ENCODE data around the gene ADCY5.
A peak's percentile ranks its signal among the peaks of the same experiment; 100 is the strongest.

Gene ADCY5

DNA sequence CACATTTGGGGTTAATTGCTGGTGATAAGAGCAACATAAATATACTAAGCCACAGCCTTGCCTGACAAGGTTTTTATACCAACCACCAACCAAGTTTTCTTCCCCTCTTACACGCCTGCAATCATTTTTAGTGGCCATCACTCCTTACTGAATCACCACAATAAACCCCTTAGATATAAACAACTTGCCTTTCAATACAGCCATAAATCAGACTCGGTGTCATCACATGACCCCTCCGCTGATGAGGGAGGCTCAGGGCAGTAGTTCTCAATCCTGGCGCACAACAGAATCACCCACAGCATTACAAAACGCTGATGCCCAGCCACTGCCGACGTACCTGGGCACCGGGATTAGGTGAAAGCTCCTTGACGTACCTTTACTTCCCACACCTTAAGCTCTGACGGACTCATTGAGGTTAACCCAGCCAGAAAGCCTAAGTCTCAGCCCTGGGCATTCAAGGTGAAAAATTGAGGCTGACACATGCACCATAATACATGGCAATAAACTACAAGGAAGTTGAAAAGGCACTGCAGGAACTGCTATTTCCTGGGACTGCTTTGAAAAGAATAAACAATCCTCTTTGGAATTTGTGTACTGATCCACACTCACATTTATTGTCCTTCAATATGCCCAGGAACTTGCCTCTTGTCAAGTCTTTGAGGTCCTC, 17.1 kb downstream of the ADCY5 start (continued):
- TF ChIP-seq, protein P1, sequence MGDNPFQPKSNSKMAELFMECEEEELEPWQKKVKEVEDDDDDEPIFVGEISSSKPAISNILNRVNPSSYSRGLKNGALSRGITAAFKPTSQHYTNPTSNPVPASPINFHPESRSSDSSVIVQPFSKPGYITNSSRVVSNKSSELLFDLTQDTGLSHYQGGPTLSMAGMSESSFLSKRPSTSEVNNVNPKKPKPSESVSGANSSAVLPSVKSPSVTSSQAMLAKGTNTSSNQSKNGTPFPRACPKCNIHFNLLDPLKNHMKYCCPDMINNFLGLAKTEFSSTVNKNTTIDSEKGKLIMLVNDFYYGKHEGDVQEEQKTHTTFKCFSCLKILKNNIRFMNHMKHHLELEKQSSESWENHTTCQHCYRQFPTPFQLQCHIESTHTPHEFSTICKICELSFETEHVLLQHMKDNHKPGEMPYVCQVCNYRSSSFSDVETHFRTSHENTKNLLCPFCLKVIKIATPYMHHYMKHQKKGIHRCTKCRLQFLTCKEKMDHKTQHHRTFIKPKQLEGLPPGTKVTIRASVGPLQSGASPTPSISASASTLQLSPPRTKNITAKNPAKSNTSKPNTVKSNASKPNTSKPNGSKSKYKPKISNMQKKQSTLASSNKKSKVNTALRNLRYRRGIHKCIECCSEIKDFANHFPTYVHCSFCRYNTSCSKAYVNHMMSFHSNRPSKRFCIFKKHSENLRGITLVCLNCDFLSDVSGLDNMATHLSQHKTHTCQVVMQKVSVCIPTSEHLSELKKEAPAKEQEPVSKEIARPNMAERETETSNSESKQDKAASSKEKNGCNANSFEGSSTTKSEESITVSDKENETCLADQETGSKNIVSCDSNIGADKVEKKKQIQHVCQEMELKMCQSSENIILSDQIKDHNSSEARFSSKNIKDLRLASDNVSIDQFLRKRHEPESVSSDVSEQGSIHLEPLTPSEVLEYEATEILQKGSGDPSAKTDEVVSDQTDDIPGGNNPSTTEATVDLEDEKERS (tag by site-specific recombination; IDR thresholded peaks at IDR 0.05): no peak
- TF ChIP-seq HOXC10 (CRISPR knock-in tag; IDR thresholded peaks at IDR 0.05): no peak
- TF ChIP-seq, protein P2, sequence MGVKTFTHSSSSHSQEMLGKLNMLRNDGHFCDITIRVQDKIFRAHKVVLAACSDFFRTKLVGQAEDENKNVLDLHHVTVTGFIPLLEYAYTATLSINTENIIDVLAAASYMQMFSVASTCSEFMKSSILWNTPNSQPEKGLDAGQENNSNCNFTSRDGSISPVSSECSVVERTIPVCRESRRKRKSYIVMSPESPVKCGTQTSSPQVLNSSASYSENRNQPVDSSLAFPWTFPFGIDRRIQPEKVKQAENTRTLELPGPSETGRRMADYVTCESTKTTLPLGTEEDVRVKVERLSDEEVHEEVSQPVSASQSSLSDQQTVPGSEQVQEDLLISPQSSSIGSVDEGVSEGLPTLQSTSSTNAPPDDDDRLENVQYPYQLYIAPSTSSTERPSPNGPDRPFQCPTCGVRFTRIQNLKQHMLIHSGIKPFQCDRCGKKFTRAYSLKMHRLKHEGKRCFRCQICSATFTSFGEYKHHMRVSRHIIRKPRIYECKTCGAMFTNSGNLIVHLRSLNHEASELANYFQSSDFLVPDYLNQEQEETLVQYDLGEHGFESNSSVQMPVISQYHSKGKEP (tag by site-specific recombination; IDR thresholded peaks at IDR 0.05): peak; percentile 54; the same call in 1 of the 2 replicates
- TF ChIP-seq, protein P3, sequence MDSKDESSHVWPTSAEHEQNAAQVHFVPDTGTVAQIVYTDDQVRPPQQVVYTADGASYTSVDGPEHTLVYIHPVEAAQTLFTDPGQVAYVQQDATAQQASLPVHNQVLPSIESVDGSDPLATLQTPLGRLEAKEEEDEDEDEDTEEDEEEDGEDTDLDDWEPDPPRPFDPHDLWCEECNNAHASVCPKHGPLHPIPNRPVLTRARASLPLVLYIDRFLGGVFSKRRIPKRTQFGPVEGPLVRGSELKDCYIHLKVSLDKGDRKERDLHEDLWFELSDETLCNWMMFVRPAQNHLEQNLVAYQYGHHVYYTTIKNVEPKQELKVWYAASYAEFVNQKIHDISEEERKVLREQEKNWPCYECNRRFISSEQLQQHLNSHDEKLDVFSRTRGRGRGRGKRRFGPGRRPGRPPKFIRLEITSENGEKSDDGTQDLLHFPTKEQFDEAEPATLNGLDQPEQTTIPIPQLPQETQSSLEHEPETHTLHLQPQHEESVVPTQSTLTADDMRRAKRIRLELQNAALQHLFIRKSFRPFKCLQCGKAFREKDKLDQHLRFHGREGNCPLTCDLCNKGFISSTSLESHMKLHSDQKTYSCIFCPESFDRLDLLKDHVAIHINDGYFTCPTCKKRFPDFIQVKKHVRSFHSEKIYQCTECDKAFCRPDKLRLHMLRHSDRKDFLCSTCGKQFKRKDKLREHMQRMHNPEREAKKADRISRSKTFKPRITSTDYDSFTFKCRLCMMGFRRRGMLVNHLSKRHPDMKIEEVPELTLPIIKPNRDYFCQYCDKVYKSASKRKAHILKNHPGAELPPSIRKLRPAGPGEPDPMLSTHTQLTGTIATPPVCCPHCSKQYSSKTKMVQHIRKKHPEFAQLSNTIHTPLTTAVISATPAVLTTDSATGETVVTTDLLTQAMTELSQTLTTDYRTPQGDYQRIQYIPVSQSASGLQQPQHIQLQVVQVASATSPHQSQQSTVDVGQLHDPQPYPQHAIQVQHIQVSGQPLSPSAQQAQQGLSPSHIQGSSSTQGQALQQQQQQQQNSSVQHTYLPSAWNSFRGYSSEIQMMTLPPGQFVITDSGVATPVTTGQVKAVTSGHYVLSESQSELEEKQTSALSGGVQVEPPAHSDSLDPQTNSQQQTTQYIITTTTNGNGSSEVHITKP (tag by site-specific recombination; IDR thresholded peaks at IDR 0.05): no peak; the same call in 1 of the 2 replicates
- TF ChIP-seq ZNF274 (IDR thresholded peaks at IDR 0.05; ENCODE audit: low read length): no peak
- TF ChIP-seq ZNF274 (tag by site-specific recombination; IDR thresholded peaks at IDR 0.05; ENCODE audit: borderline replicate concordance): no peak
- no peak for TF ChIP-seq ZNF596 (tag by site-specific recombination; IDR thresholded peaks at IDR 0.05)
- no peak for TF ChIP-seq BCL11B (tag by site-specific recombination; IDR thresholded peaks at IDR 0.05; ENCODE audit: low read depth)
- peak; percentile 92 for TF ChIP-seq GLI2 (tag by site-specific recombination; IDR thresholded peaks at IDR 0.05; ENCODE audit: borderline replicate concordance, low read depth)
- TF ChIP-seq ZNF221 (tag by site-specific recombination; IDR thresholded peaks at IDR 0.05; ENCODE audit: borderline replicate concordance): no peak
- TF ChIP-seq ZNF830 (tag by site-specific recombination; IDR thresholded peaks at IDR 0.05; ENCODE audit: low read depth): no peak
- no peak for TF ChIP-seq ZNF433 (tag by site-specific recombination; IDR thresholded peaks at IDR 0.05; ENCODE audit: low read depth)
- no peak for TF ChIP-seq ZNF76 (tag by site-specific recombination; IDR thresholded peaks at IDR 0.05; ENCODE audit: borderline replicate concordance, low read depth)
- TF ChIP-seq ZNF223 (tag by site-specific recombination; IDR thresholded peaks at IDR 0.05): no peak
- peak; percentile 94 for TF ChIP-seq ZNF10 (tag by site-specific recombination; IDR thresholded peaks at IDR 0.05)
- no peak for TF ChIP-seq ZNF514 (tag by site-specific recombination; IDR thresholded peaks at IDR 0.05)
- no peak for TF ChIP-seq ZNF560 (tag by site-specific recombination; IDR thresholded peaks at IDR 0.05; ENCODE audit: borderline replicate concordance)
- TF ChIP-seq ZBTB17 (tag by site-specific recombination; IDR thresholded peaks at IDR 0.05): peak; percentile 57
- TF ChIP-seq ZNF785 (tag by site-specific recombination; IDR thresholded peaks at IDR 0.05): no peak
- TF ChIP-seq SP3 (tag by site-specific recombination; IDR thresholded peaks at IDR 0.05): no peak
- no peak for TF ChIP-seq HOXA7 (CRISPR knock-in tag; IDR thresholded peaks at IDR 0.05; ENCODE audit: borderline replicate concordance)
- no peak for TF ChIP-seq ZNF16 (tag by site-specific recombination; IDR thresholded peaks at IDR 0.05; ENCODE audit: low read depth)
- TF ChIP-seq ZNF677 (tag by site-specific recombination; IDR thresholded peaks at IDR 0.05): no peak
- TF ChIP-seq ZNF670 (tag by site-specific recombination; IDR thresholded peaks at IDR 0.05; ENCODE audit: low read depth): no peak
- no peak for TF ChIP-seq ZNF791 (tag by site-specific recombination; IDR thresholded peaks at IDR 0.05)
- TF ChIP-seq, protein P4, sequence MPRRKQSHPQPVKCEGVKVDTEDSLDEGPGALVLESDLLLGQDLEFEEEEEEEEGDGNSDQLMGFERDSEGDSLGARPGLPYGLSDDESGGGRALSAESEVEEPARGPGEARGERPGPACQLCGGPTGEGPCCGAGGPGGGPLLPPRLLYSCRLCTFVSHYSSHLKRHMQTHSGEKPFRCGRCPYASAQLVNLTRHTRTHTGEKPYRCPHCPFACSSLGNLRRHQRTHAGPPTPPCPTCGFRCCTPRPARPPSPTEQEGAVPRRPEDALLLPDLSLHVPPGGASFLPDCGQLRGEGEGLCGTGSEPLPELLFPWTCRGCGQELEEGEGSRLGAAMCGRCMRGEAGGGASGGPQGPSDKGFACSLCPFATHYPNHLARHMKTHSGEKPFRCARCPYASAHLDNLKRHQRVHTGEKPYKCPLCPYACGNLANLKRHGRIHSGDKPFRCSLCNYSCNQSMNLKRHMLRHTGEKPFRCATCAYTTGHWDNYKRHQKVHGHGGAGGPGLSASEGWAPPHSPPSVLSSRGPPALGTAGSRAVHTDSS (tag by site-specific recombination; IDR thresholded peaks at IDR 0.05): no peak
- TF ChIP-seq ZNF426 (tag by site-specific recombination; IDR thresholded peaks at IDR 0.05): no peak
- TF ChIP-seq ZNF610 (tag by site-specific recombination; IDR thresholded peaks at IDR 0.05; ENCODE audit: borderline replicate concordance): peak; percentile 68; the same call in 1 of the 2 replicates
- TF ChIP-seq ZNF184 (tag by site-specific recombination; IDR thresholded peaks at IDR 0.05): no peak
- peak; percentile 95 for TF ChIP-seq SP7 (tag by site-specific recombination; IDR thresholded peaks at IDR 0.05)
- no peak for TF ChIP-seq ZNF140 (tag by site-specific recombination; IDR thresholded peaks at IDR 0.05)
- no peak for TF ChIP-seq ZNF292 (tag by site-specific recombination; IDR thresholded peaks at IDR 0.05; ENCODE audit: borderline replicate concordance, low read depth)
